BJ (cell line): ENCODE results near the gene ATXN1. TPM values are rescaled to one million over a fixed set of nuclear protein-coding genes. Genes with fewer than 3 reads are reported as not detected.

ENCODE experiments used
- CTCF ChIA-PET: fragments of 350-600 bp; formaldehyde crosslinking; extraction: SDS; loops from one replicate; lab custom pipeline; 2021; ENCODE audit warnings: antibody characterized with exemption, inconsistent platforms; lab: Yijun Ruan, JAX
- POLR2A ChIA-PET: fragments of 300-600 bp; sonication (Branson Sonifier 250); formaldehyde crosslinking; extraction: SDS; loops from one replicate; lab custom pipeline; 2021; ENCODE audit warnings: antibody characterized with exemption; lab: Charles Lee
- DNase-seq: peaks from one replicate; pipeline ENCODE4 v3.0.0-alpha.2; 2011; ENCODE audit warnings: low read depth
- H3K27me3 ChIP-seq: 2 replicates; pipeline ENCODE4 v1.6.0; 2011; ENCODE audit warnings: low read length; ENCODE audit not compliant: control insufficient read depth, insufficient read depth
- H3K36me3 ChIP-seq: 2 replicates; pipeline ENCODE4 v1.5.1; 2011; ENCODE audit warnings: low read length; ENCODE audit not compliant: control insufficient read depth, insufficient read depth
- H3K4me3 ChIP-seq: 2 replicates; pipeline ENCODE4 v1.5.1; 2011; ENCODE audit warnings: low read depth, mild to moderate bottlenecking, control low read depth, low read length
- polyA plus RNA-seq: library from polyadenylated mRNA; depleted of rRNA; stranded (reverse); fragments of >200 nt; gene quantifications from 2 replicates; pipeline ENCODE4 v1.2.3, GENCODE V29; 2011
- TF ChIP-seq, protein P1 (sequence below): IDR thresholded peaks from 2 replicates; pipeline ENCODE4 v1.5.1; 2011; ENCODE audit warnings: low read depth, mild to moderate bottlenecking, control low read depth, inconsistent platforms, low read length, moderate library complexity; ENCODE audit not compliant: insufficient read depth

ATXN1 gene
- polyA plus RNA-seq, 1 experiment: 60.2 TPM

DNA sequence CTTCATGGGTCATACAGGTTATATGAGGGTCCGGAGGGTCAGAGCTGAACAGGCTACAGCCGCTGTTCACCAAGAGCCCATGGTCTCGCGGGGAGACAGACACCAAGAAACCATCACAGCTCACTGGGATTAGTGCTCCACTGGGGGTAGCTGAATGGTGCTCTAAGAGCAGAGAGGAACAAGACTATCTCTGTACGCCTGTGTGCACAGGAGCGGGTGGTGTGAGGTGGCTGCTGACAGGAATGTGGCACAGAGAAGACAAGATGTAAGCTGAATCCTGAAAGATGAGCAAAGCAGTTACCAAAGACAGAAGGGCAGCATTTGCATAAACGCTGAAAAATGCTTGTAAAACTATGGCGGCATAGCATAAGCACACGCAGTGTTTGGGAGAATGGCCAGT is 383.8 kb downstream of the ATXN1 start:
- H3K4me3 ChIP-seq: no peak overlapping the region
- H3K27me3 ChIP-seq: no peaks in the 10 kb centered on the region
- CTCF ChIA-PET: interaction anchor here (0.8 kb wide), 1 partner anchor 60 kb away, joined by 3 read pairs; no protein-coding TSS in a partner anchor
- POLR2A ChIA-PET: no interaction called here
- DNase-seq: no peak
- no peaks in the 10 kb centered on the region; the same call in none of the 2 replicates for H3K36me3 ChIP-seq
- TF ChIP-seq, protein P1, sequence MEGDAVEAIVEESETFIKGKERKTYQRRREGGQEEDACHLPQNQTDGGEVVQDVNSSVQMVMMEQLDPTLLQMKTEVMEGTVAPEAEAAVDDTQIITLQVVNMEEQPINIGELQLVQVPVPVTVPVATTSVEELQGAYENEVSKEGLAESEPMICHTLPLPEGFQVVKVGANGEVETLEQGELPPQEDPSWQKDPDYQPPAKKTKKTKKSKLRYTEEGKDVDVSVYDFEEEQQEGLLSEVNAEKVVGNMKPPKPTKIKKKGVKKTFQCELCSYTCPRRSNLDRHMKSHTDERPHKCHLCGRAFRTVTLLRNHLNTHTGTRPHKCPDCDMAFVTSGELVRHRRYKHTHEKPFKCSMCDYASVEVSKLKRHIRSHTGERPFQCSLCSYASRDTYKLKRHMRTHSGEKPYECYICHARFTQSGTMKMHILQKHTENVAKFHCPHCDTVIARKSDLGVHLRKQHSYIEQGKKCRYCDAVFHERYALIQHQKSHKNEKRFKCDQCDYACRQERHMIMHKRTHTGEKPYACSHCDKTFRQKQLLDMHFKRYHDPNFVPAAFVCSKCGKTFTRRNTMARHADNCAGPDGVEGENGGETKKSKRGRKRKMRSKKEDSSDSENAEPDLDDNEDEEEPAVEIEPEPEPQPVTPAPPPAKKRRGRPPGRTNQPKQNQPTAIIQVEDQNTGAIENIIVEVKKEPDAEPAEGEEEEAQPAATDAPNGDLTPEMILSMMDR: no peak

DNA sequence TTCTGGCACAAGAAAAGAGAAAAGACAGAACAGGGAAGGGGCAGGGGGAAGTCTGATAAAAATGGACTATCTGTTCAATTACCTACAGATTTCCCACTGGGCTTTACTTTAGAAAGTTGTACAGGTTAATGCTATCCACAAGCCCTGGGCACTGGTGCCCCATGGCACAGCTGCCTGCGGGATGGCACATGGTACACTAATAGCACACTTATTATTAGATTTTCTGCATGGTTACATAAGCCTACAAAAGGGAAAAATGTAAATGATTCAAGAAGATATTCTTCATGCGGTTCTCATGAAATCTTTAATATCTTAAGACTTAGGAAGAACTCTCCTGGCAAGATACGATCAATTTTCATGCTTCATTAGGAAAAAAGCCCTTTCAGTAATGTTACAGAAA is 385.4 kb downstream of the ATXN1 start:
- Histone ChIP-seq H3K36me3 (no peaks in the 10 kb centered on the region; the same call in none of the 2 replicates), H3K27me3 (no peaks in the 10 kb centered on the region), H3K4me3 (no peak overlapping the region)
- TF ChIP-seq, protein P1: no peak
- POLR2A ChIA-PET: no interaction called here
- no peak for DNase-seq
- CTCF ChIA-PET: interaction anchor here (1.6 kb wide), 1 partner anchor 90 kb away, joined by 3 read pairs; no protein-coding TSS in a partner anchor

DNA sequence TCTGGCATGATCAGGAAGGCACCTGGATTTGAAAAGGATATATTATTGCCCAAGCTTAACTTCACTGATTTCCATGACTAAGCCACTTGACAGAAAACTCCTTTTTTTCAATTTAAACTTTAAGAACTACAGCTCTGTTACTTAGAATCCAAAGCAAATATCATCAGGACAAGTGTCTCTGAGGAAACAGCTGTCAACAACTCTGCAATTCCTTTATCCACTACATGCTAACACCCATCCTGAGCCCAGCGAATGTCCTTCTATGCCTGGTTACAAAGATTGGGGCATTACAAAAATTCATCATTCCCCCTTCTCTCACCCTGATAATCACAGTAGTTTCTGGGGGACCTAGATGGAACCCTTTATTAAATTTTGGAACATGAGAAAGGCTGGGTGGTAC is 386.1 kb downstream of the ATXN1 start:
- TF ChIP-seq, protein P1: no peak
- POLR2A ChIA-PET: interaction anchor here (0.5 kb wide), 1 partner anchor 1349 kb away, joined by 3 read pairs; no protein-coding TSS in a partner anchor
- no peak for DNase-seq
- Histone ChIP-seq H3K27me3 (no peaks in the 10 kb centered on the region), H3K4me3 (no peak overlapping the region), H3K36me3 (no peaks in the 10 kb centered on the region; the same call in none of the 2 replicates)
- CTCF ChIA-PET: interaction anchor here (0.8 to 1.6 kb wide), 2 partner anchors 19 to 89 kb away, joined by 3 read pairs; no protein-coding TSS in a partner anchor

DNA sequence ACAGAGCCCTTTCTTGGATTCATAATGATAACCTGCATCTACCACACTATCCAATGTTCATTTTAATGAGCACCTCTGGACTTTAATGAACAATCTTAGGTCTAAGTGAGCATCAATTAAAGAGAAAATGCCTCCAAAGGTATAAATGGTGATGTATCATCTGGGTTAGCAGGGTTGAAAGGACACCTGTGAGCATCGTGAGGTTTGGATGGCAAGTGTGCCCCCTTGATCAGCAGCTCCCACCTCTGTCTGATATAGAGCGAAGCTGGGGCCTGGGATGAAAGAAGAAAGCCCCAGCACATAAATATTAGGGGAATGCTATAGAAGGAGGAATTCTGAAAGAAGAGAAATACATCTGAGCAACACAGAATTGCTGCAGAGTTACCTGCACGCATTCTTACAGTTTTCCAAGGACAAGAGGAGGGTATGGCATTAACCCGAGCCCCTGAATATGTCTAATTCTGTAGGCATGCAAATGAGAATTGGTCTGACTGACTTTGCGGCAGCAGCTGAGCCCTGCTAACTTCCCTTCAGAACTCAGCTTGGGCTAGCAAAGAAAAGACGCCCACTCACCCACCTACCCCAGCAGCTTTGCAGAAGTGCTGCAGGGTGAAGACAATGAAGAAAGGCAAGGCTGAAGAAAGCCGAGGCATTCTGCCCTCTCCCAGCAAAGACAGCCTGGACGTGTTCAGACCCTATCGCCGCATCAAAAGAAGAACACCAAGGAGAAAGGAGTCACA is 386.6 kb downstream of the ATXN1 start:
- TF ChIP-seq, protein P1: no peak
- DNase-seq: no peak
- Histone ChIP-seq H3K27me3 (no peaks in the 10 kb centered on the region), H3K36me3 (no peaks in the 10 kb centered on the region; the same call in none of the 2 replicates), H3K4me3 (no peak overlapping the region)
- POLR2A ChIA-PET: no interaction called here
- CTCF ChIA-PET: interaction anchor here (0.8 to 1.6 kb wide), 2 partner anchors 19 to 89 kb away, joined by 3 read pairs; no protein-coding TSS in a partner anchor

DNA sequence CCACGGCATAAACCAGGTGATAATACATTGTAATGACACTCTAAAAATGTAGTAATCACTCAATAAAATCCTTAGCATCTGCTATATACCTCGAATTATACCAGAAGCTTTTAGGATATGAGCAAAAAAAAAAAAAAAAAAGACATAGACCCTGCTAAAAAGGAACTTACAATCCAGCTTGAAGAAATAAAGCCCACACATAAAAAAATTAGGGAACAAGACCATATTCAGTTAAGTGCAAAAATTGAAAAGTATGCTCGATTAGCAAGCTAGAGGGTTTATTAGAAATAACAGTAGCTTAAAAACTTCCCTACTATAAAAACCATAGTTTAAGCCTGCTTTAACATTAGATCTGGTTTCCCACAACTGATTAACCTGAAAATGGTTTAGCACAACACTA is 387.2 kb downstream of the ATXN1 start:
- no peaks in the 10 kb centered on the region; the same call in none of the 2 replicates for H3K36me3 ChIP-seq
- H3K4me3 ChIP-seq: no peak overlapping the region
- POLR2A ChIA-PET: no interaction called here
- H3K27me3 ChIP-seq: no peaks in the 10 kb centered on the region
- TF ChIP-seq, protein P1: no peak
- no peak for DNase-seq
- CTCF ChIA-PET: no interaction called here
